H9 (cell line): Measurements from ENCODE around the gene TMOD1. TPM values are rescaled to one million over a fixed set of nuclear protein-coding genes. Genes with fewer than 3 reads are reported as not detected.

Experiments
- DNase-seq: peaks from one replicate; pipeline ENCODE4 v3.0.0-alpha.2; 2017
- H2AFZ ChIP-seq: one replicate; pipeline ENCODE4 v1.6.1; 2013; ENCODE audit warnings: mild to moderate bottlenecking, low read length, control low read depth, moderate library complexity
- H2AK5ac ChIP-seq: 2 replicates; pipeline ENCODE4 v1.6.1; 2013; ENCODE audit warnings: low read length, control low read depth, mixed read lengths; ENCODE audit not compliant: insufficient read length
- H2BK120ac ChIP-seq: one replicate; pipeline ENCODE4 v1.6.1; 2013; ENCODE audit warnings: low read depth, mild to moderate bottlenecking, low read length, control low read depth, inconsistent platforms; ENCODE audit not compliant: poor library complexity, severe bottlenecking
- H2BK12ac ChIP-seq: 2 replicates; pipeline ENCODE4 v1.6.1; 2013; ENCODE audit warnings: low read length, control low read depth, mixed read lengths, low read depth; ENCODE audit not compliant: insufficient read length
- H2BK15ac ChIP-seq: 2 replicates; pipeline ENCODE4 v1.6.1; 2013; ENCODE audit warnings: low read depth, low read length, control low read depth
- H2BK20ac ChIP-seq: one replicate; pipeline ENCODE4 v1.6.1; 2013; ENCODE audit warnings: low read depth, mild to moderate bottlenecking, low read length, control low read depth, inconsistent platforms; ENCODE audit not compliant: poor library complexity, severe bottlenecking
- H2BK5ac ChIP-seq: 2 replicates; pipeline ENCODE4 v1.6.1; 2013; ENCODE audit warnings: low read length, control low read depth, mixed read lengths; ENCODE audit not compliant: insufficient read length
- H3K14ac ChIP-seq: 2 replicates; pipeline ENCODE4 v1.6.1; 2013; ENCODE audit warnings: low read length, control low read depth; ENCODE audit not compliant: insufficient read depth
- H3K18ac ChIP-seq: 2 replicates; pipeline ENCODE4 v1.6.1; 2013; ENCODE audit warnings: low read depth, mild to moderate bottlenecking, mixed read lengths, low read length, control low read depth; ENCODE audit not compliant: insufficient read length
- H3K23ac ChIP-seq: 2 replicates; pipeline ENCODE4 v1.6.1; 2013; ENCODE audit warnings: low read length, control low read depth, mixed read lengths, low read depth; ENCODE audit not compliant: insufficient read length
- H3K23me2 ChIP-seq: 2 replicates; pipeline ENCODE4 v1.6.1; 2013; ENCODE audit warnings: low read depth, mild to moderate bottlenecking, mixed read lengths, low read length, control low read depth; ENCODE audit not compliant: insufficient read length, poor library complexity, severe bottlenecking
- H3K27ac ChIP-seq: 2 replicates; pipeline ENCODE4 v1.5.1; 2013; ENCODE audit warnings: low read length, control low read depth, mixed read lengths, low read depth; ENCODE audit not compliant: insufficient read length
- H3K27me3 ChIP-seq: 2 replicates; pipeline ENCODE4 v1.6.1; 2013; ENCODE audit warnings: low read length, control low read depth, inconsistent platforms; ENCODE audit not compliant: insufficient read depth
- H3K4ac ChIP-seq: 2 replicates; pipeline ENCODE4 v1.6.1; 2013; ENCODE audit warnings: low read depth, mild to moderate bottlenecking, control low read depth, inconsistent platforms, low read length, moderate library complexity
- H3K4me1 ChIP-seq: 2 replicates; pipeline ENCODE4 v1.6.1; 2013; ENCODE audit warnings: low read length, control low read depth, inconsistent platforms; ENCODE audit not compliant: insufficient read depth
- H3K4me2 ChIP-seq: 2 replicates; pipeline ENCODE4 v1.6.1; 2013; ENCODE audit warnings: low read length, control low read depth, mixed read lengths; ENCODE audit not compliant: insufficient read length, insufficient read depth
- H3K56ac ChIP-seq: 2 replicates; pipeline ENCODE4 v1.6.1; 2013; ENCODE audit warnings: low read depth, mild to moderate bottlenecking, mixed read lengths, low read length, control low read depth; ENCODE audit not compliant: insufficient read length
- H3K79me1 ChIP-seq: 2 replicates; pipeline ENCODE4 v1.6.1; 2013; ENCODE audit warnings: low read depth, mild to moderate bottlenecking, moderate library complexity, low read length, control low read depth, inconsistent platforms; ENCODE audit not compliant: insufficient read depth, poor library complexity, severe bottlenecking
- H3K79me2 ChIP-seq: 2 replicates; pipeline ENCODE4 v1.6.1; 2013; ENCODE audit warnings: low read length, control low read depth, inconsistent platforms; ENCODE audit not compliant: insufficient read depth
- H3K9ac ChIP-seq: 2 replicates; pipeline ENCODE4 v1.6.1; 2013; ENCODE audit warnings: low read length, control low read depth, mixed read lengths; ENCODE audit not compliant: insufficient read length; ENCODE audit errors: extremely low read depth
- H3K9me3 ChIP-seq: one replicate; pipeline ENCODE4 v1.6.1; 2013; ENCODE audit warnings: low read depth, low read length, inconsistent platforms; ENCODE audit not compliant: control insufficient read depth
- H3T11ph ChIP-seq: one replicate; pipeline ENCODE4 v1.6.1; 2013; ENCODE audit warnings: mild to moderate bottlenecking, low read length, control low read depth, inconsistent platforms
- H4K20me1 ChIP-seq: one replicate; pipeline ENCODE4 v1.6.1; 2013; ENCODE audit not compliant: control insufficient read depth, insufficient read length, insufficient read depth
- H4K5ac ChIP-seq: 2 replicates; pipeline ENCODE4 v1.6.1; 2013; ENCODE audit warnings: low read depth, mild to moderate bottlenecking, mixed read lengths, low read length, control low read depth; ENCODE audit not compliant: insufficient read length
- H4K8ac ChIP-seq: replicated peaks from 2 replicates; pipeline ENCODE4 v1.6.1; 2013; ENCODE audit warnings: low read length, control low read depth, mixed read lengths, low read depth; ENCODE audit not compliant: insufficient read length
- H4K91ac ChIP-seq: 2 replicates; pipeline ENCODE4 v1.6.1; 2013; ENCODE audit warnings: low read depth, mild to moderate bottlenecking, moderate library complexity, mixed read lengths, low read length, control low read depth; ENCODE audit not compliant: insufficient read length
- H3K27ac Mint-ChIP-seq, 3 experiments: 2 replicates in 2 of 3; 3 replicates in 1 of 3; pipeline ENCODE4 v1.8.0; 2020 to 2021; ENCODE audit warnings: mixed read lengths in 3 of 3, mild to moderate bottlenecking in 1 of 3, moderate library complexity in 1 of 3
- H3K27me3 Mint-ChIP-seq: 2 replicates; pipeline ENCODE4 v1.8.0; 2021; ENCODE audit warnings: low read depth, mild to moderate bottlenecking, moderate library complexity, mixed read lengths
- H3K36me3 Mint-ChIP-seq, 3 experiments: 2 replicates in 2 of 3; 3 replicates in 1 of 3; pipeline ENCODE4 v1.8.0; 2020 to 2021; ENCODE audit warnings: low read depth in 3 of 3, mixed read lengths in 3 of 3; ENCODE audit not compliant: insufficient read depth in 1 of 3
- H3K4me1 Mint-ChIP-seq, 2 experiments: 2 replicates each; pipeline ENCODE4 v1.8.0; 2020; ENCODE audit warnings: mixed read lengths in 2 of 2
- H3K4me3 Mint-ChIP-seq, 2 experiments: 2 replicates in 1 of 2; 3 replicates in 1 of 2; pipeline ENCODE4 v1.8.0; 2020 to 2021; ENCODE audit warnings: mild to moderate bottlenecking in 2 of 2, mixed read lengths in 2 of 2, moderate library complexity in 1 of 2
- H3K9me3 Mint-ChIP-seq, 2 experiments: 2 replicates in 1 of 2; 3 replicates in 1 of 2; pipeline ENCODE4 v1.8.0; 2020; ENCODE audit warnings: mild to moderate bottlenecking in 2 of 2, mixed read lengths in 2 of 2, moderate library complexity in 1 of 2
- WGBS: extraction: QIAGEN DNeasy Blood & Tissue Kit; methylation state at CpG from one replicate; pipeline ENCODE4 v1.1.7; 2013; ENCODE audit warnings: missing lambda C conversion rate, low lambda C conversion rate, mixed read lengths; ENCODE audit not compliant: insufficient read length; ENCODE audit errors: extremely low coverage; 5-methylcytosine and 5-hydroxymethylcytosine counted together
- total RNA-seq: library from RNA; stranded (reverse); gene quantifications from 2 replicates; pipeline ENCODE4 v1.2.1, GENCODE V29; 2021
- TF ChIP-seq, protein P1 (sequence below): fragments of 200-600 bp; sonication (generic); conservative IDR thresholded peaks from 3 replicates; pipeline ENCODE4 v1.8.0; 2021; ENCODE audit warnings: antibody characterized with exemption, mild to moderate bottlenecking

TMOD1 gene
- total RNA-seq, 1 experiment from 2014 or later = 0.98 TPM

DNA sequence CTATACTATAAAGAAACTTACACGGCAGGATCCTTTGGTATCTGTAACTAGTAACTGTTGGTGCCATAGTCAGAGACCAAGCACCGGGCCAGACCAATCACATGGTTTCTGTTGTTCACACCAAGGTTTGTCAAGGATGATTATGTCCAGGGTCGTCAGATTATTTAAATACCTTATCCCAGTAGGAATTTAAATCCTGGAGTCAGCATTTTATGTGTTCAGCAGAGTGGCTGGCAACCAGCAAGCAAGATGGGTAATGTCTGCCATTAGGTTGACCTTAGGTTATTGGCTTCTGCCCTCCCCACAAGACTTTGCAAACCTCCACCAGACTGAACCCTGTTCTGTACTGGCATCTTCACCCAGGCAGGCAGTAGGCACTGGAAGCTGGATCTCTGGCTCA, 39.3 kb upstream of the TMOD1 start:
- Histone ChIP-seq H2BK15ac (no peak overlapping the region), H3K79me2 (no peaks in the 10 kb centered on the region), H3K4ac (no peak overlapping the region), H3K27me3 (no peaks in the 10 kb centered on the region), H3K4me2 (no peak overlapping the region), H2BK120ac (no peak overlapping the region), H4K8ac (no peak overlapping the region), H2BK5ac (no peak overlapping the region), H4K91ac (no peak overlapping the region), H4K5ac (no peak overlapping the region), H4K20me1 (peaks cover 2% of the 10 kb centered on the region), H2AK5ac (no peak overlapping the region), H3K56ac (no peak overlapping the region), H3K79me1 (no peaks in the 10 kb centered on the region), H3K9me3 (no peaks in the 10 kb centered on the region), H3K14ac (no peak overlapping the region), H3K9ac (no peak overlapping the region), H3K27ac (no peak overlapping the region), H3K4me1 (no peaks in the 10 kb centered on the region), H2AFZ (no peak overlapping the region), H3K18ac (no peak overlapping the region), H2BK20ac (no peak overlapping the region), H3K23me2 (no peaks in the 10 kb centered on the region), H3T11ph (no peak overlapping the region), H2BK12ac (no peak overlapping the region), H3K23ac (no peak overlapping the region)
- H3K4me1 Mint-ChIP-seq = peaks cover 5% of the 10 kb centered on the region in 2 experiments
- H3K36me3 Mint-ChIP-seq = no peaks in the 10 kb centered on the region
- no peak overlapping the region for H3K27ac Mint-ChIP-seq
- H3K4me3 Mint-ChIP-seq = no peak overlapping the region
- H3K9me3 Mint-ChIP-seq = no peaks in the 10 kb centered on the region
- H3K27me3 Mint-ChIP-seq = no peaks in the 10 kb centered on the region
- DNase-seq = no peak
- WGBS = no CpG with 5 or more reads among the region's 3 CpGs
- TF ChIP-seq, protein P1, sequence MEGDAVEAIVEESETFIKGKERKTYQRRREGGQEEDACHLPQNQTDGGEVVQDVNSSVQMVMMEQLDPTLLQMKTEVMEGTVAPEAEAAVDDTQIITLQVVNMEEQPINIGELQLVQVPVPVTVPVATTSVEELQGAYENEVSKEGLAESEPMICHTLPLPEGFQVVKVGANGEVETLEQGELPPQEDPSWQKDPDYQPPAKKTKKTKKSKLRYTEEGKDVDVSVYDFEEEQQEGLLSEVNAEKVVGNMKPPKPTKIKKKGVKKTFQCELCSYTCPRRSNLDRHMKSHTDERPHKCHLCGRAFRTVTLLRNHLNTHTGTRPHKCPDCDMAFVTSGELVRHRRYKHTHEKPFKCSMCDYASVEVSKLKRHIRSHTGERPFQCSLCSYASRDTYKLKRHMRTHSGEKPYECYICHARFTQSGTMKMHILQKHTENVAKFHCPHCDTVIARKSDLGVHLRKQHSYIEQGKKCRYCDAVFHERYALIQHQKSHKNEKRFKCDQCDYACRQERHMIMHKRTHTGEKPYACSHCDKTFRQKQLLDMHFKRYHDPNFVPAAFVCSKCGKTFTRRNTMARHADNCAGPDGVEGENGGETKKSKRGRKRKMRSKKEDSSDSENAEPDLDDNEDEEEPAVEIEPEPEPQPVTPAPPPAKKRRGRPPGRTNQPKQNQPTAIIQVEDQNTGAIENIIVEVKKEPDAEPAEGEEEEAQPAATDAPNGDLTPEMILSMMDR = no peak
